Measurements from ENCODE around the gene GNL1.
"Not testable (repeated sequence)": the region's sequence is repeated elsewhere in the genome, so short reads cannot be mapped to it uniquely, and the experiment has no call there.

GNL1 gene

DNA sequence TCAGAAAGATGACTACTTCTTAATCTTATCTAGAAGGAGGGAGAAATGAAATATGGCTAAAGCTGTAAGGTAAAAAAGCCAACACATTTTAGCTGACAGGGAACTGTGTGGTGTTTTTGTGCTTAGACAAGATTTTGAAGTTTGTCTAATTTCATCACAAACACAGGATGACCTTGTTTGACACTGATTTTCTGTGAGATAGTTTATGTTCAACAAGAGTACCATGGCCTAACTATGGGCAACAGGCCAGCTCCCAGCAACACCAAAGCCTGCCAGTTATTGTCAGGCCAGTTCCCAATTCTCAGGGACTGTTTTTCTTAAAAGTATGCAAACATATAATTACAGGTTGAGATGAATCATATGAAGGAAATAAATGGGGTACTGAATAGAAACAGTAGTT is 9.5 kb upstream of the GNL1 start:
- no peak for DNase-seq

GRCh38 chr6:30564114-30564513 is 7.8 kb upstream of the GNL1 start:
- DNase-seq: no peak

DNA sequence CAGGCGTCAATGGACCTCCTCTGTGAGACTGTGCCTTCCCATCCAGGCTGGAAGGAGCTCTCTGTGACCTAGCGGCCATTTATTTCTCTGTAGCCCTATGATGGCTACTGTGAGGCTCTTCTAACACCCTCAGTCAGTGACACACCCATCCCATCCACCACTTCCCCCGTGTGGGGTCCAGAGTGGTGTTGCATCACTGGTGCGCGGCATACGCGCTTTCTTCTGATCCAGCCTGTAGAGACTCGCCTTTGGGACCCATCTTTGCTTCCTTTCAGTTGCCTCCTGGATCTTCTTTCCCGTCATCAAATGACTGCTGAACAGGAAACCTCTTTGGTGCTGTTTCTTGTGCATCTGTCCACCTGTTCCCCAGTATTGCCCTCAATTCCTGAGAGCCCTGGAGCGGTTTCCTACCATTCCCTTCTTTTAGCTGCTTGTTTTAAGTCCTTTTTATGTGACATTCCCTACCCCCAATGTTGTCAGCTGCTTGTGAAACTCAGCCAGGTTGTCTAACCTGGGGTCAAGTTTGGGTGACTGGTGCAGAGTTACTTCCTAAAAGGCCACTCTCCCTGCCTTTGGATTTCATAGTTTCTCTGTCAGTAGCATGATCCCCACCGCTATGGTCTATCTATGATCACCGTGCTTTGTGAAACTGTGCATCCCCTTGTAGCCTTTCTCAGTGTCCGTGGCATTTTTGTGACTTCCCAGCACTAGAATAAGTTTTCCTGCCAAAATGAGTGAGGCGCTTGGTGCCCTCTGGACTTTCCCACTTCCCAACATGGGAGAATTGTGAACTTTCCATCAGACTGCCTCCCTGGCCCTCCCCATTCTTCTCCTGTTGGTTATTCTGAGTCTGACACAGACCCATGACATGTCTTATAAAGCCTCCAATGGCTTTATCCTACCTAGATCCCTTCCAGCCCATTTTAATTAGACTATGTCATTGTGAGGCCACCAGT is 6.5 kb upstream of the GNL1 start:
- no peak for DNase-seq

- no peak for DNase-seq
These were observed 4.6 kb upstream of the GNL1 start for GRCh38 chr6:30560930-30561329.

- peak; percentile 68 to 69 for DNase-seq
These were observed 1.3 kb upstream of the GNL1 start for GRCh38 chr6:30557683-30557981.

- DNase-seq: peak; percentile 92 to 93
These were observed 805 bp upstream of the GNL1 start, which contains the start of gene PRR3 for GRCh38 chr6:30556906-30557682. TSS of gene PRR3 (plus strand) at chr6:30557295. CDS start at chr6:30557345, 50 bp downstream.

- DNase-seq: no peak
These were observed 548 bp downstream of the GNL1 start for GRCh38 chr6:30555816-30556065.

DNA sequence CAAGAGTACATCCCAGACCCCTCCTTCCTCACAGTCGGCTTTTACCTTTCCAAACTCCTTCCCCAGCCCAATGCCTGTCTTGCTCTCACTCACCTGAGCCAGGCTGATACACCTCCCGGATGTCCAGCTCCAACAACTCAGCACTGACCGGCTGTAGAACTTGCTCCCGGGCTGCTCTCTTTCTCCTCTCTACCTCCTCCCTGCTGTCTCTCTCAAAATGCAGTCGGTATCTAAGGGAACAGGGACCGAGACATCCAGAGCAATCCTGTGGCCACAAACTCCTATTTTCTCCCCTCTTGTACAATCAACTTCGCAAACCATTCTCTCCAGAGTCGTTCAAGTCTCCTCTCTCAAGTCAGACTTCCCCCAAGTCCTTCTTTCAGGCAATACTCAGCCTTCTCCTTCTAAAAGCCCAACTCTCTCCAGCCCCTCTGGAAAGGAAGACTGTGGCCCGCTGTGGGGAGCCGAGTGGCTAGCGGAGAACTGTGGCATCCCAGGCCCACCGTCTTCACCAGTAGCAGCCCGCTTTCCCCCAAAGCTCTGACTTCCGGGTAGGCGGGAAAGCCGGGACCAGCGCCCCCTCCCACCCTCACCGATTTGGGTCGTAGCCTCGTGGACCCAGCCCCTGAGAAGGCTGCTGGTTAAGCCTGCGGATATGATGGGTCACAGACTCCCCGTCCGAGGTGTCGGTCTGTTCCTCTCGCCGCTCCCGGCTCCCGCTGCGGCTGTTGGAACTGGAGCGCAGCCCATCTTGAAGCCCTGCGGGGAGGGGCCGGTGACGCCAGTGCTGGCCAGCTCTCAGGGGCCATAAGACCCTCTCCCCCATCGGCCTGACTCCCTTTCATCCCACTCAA is 1.1 kb downstream of the GNL1 start:
- peak in 1 of 2 donors; percentile 18 for DNase-seq

DNA sequence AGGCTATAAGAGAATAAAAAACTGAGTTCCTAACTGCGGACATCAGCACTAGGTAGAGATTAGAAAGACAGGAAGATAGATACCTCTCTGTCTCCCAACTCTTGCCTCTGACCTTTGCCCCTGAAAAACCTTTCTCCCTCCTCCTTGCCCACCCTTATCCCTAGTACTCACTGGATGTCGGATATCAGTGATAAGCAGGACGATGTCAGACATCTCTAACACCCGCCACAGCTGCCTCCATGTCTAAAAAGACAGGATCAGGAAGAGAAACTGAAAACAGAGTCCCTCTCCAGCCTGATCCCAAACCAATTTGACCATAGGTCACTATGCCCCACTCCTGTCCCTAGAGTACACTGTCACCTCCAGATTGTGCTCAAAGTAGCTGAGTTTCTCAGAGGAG is 1.9 kb downstream of the GNL1 start:
- no peak for DNase-seq

DNA sequence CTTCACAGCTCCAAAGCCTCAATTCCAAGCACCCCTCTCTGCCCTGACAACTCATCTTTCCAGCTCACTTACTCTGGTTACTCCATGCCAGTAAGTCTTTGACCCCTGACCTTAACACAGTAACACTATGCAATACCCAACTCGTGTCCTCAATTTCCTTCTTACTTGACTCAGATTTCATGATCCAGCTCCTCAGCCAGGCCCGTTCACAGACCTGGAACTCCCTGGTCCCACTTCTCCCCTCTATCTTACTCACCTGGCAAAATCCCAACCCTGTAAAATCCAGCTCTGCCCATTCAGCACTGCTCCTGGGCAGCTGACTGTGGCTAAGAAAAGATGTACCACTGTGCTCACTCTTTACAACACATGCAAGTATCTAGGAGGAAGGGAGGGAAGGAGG is 7.9 kb downstream of the GNL1 start:
- no peak for DNase-seq

GRCh38 chr6:30547454-30547853 is 8.8 kb downstream of the GNL1 start:
- no peak for DNase-seq

- DNase-seq: peak; percentile 23 to 66
These were observed 11.5 kb downstream of the GNL1 start for GRCh38 chr6:30544666-30545272.

GRCh38 chr6:30543821-30544220 is 12.5 kb downstream of the GNL1 start:
- peak; percentile 40 to 58 for DNase-seq

DNA sequence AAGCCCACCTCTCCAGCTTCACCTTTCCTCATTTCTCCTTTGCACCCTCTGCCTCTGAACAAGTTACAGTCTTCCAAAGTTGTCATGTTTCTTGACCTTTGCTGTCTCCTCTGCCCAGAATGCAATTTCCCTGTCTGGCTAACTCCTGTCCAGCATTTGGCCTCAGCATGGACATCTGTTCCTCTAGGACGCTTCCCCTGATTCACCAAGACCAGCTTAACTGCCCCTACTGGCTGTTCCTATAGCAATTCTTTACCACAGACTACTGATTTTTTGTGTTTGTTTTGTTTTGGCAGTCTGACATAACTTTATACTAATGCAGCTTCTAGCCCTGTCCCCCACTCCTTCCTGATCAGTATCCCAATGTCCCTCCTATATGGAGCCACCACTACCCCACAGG is 13.4 kb downstream of the GNL1 start:
- DNase-seq: no peak

GRCh38 chr6:30542404-30542725 is 13.9 kb downstream of the GNL1 start:
- peak; percentile 52 to 59 for DNase-seq

DNA sequence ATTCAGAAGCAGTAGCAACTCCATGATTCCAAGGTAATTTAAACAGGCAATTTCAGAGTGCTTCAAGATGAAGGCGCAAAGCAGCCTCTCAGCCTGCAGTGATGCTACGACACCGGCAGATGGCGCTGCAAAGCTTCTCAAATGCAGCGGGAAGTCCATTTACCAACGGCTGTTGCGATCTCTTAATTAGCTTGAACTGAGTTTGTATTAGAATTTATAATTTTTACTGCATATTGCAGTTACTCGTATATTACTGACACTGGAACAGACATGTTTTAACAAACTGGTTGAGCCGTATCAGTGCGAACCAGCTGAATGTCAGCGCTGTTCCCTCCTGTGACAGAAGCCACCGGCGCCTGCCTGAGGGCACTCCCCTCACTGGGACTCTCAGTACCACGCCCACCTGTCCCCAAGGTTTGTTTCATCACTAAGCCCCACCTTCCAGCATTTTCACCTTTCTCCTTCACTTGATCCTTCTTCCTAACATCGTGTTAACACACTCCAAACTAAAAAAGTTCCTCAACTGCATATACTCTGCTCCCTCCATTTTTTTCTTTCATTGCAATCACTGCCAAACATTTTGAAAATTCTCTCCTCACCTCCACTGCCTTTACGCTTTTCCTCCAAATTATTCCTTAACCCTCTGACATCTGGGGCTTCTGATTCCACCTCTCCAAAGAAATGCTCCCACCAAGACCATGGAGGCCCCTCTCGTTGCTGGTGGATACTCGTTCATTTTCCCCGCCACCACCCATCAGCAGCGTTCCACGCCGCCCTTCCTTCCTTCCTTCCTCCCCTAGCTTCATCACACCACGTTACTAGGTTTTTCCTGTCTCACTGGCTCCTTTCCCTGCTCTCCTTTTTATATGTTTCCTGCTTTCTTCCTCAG is 14.5 kb downstream of the GNL1 start:
- DNase-seq: peak; percentile 83 to 86

DNA sequence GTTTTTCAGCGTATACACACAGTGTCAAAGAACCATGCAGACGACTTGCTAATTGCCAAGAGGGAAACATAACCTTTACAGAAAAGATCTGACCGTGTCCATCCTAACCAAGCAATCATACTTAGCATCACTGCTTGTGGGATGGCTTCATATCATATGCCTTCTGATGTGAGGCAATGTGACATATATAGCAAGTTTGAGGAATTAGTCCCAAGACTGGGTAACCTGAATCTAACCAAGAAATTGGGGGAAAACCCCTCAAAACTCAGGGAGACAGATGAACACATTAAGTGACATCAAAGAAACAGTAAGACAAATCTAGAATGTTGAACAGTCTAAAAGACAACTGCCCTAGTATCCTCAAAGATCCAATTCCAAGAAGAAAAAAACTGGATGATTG is 18.4 kb downstream of the GNL1 start:
- DNase-seq: no peak

DNA sequence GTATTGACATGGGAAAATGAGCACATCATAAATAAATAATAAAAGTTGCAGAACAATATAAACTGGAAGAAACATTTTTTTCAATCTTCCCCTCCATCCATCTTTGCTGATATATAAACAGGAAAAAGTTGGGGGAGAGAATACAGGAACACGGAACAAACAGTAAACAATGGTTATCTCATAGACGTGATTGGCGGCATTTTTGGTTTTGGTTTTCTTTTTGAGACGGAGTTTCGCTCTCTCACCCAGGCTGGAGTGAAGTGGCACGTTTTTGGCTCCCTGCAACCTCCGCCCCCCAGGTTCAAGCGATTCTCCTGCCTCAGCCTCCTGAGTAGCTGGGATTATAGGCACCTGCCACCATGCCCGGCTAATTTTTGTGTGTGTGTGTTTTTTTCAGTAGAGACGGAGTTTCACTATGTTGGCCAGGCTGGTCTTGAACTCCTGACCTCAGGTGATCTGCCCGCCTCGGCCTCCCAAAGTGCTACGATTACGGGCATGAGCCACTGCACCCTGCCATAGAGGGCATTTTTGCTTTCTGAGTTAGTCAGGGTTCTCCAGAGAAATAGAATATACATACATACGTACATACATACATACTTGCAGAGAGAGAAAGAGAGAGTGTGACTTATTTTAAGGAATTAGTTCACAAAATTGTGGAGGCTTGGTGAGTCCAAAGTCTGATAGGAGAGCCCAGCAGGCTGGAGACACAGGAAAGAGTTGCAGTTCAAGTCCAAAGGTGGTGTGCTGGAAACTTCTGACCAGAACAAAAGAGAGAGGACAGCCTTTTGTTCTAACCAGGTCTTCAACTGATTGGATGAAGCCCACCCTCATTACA is 22.6 kb downstream of the GNL1 start:
- peak in 1 of 2 donors; percentile 55 for DNase-seq

GRCh38 chr6:30530014-30530413 is 26.3 kb downstream of the GNL1 start:
- no peak for DNase-seq

- peak; percentile 25 to 33 for DNase-seq
These were observed 26.9 kb downstream of the GNL1 start for GRCh38 chr6:30529349-30529875.

DNA sequence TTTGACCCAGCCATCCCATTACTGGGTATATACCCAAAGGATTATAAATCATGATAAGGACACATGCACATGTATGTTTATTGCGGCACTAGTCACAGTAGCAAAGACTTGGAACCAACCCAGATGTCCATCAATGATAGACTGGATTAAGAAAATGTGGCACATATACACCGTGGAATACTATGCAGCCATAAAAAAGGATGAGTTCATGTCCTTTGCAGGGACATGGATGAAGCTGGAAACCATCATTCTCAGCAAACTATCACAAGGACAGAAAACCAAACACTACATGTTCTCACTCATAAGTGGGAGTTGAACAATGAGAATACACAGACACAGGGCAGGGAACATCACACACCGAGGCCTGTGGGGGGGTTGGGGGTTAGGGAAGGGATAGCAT is 29.8 kb downstream of the GNL1 start:
- not testable (repeated sequence) for DNase-seq

Measured in CD4-positive, alpha-beta T cell treated with Interleukin-1 beta for 1 hour (primary cell).